Measurements from ENCODE around the gene MS4A14.
"Not testable (repeated sequence)": the region's sequence is repeated elsewhere in the genome, so short reads cannot be mapped to it uniquely, and the experiment has no call there.

The MS4A14 gene

DNA sequence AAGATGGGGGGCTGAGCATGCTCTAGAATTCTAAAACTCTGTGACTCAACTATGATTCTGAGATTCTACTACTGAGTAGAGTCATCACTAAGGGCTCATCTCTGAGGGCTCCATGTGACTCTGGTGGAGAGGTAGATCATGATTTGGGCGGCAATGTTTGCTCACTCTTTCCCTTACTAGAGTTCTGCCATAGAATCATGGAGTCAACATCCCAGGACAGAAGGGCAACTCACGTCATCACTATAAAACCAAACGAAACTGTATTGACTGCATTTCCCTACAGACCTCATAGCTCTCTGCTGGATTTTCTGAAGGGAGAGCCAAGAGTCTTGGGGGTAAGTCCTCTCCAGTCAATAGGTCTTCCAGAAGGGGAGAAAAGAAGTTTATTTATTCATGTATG lies at the start of gene MS4A14:
MS4A14 (plus strand) TSS at position 78 of the 400 bp plus-strand sequence; CDS start at position 198, 120 bp downstream.
- DNase-seq, result no peak

DNA sequence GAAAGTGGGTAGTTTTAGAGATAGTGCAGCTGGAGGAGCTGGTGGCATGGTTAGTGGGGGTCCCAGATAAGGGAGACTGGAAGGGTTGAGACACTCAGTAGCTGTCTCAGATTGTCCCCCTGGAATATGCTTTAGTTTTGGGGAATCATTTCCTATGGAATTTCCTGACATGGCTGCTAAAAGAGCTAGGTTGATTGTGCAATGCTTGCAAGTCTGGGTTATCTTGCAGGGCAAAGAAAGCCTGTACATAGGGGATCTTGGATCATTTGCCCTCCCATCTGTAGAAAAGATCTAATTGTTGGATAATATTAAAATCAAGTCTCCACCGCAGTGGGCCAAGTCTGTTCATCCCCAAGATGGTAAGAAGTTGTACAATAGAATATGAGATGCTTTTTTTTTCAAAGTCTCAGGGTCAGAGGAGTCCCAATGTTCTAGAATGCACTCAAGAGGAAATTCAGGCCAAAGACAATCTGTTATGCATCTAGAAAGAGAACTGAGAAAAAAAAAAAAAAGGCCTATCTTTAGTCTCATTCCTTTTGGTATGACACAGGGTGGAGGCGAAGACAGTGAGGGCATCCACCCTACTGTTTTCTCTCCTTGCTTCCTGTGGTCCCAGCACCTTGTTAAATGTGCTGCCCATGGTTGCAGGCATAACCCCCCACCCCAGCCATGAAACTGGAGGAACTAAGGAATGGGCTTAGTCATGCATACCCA lies 49.0 kb upstream of the MS4A14 start:
- DNase-seq, result no peak

DNA sequence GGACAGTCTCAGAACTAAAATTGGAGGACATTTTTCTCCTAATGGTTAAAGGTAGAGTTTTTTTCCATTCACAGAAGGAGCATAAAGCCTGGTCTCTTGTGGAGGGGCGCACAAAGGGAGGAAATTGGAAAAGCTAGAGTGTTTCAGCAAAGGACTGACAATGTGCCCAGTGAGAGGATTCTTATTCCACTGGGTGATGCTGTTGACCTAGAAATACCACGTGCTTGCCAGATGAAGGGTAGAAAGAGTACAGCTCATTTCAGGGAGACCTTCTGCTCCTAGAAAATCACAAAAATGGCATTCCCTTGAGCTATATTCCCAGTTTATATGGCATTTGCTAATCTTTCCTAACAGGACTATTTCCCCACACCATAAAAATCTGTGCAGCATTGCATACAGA lies 48.1 kb upstream of the MS4A14 start:
- DNase-seq, result no peak

DNA sequence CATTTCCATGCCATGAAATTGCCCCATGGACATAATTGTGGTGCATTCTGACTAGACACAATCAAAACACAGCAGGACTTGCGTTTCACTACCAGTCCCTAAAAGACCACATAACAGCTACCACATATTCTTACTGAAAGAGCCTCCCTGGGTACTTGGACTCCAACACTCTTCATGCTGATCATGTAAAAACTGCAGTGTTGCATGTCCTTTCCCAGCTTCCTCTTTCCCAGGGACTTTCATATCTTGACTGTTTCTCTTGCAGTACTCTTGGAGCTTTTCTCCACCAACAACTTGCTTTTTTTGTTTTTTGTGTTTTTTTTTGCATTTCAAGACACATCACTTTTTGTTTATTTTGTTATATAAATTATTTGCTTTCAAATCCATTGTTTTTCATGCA lies 46.3 kb upstream of the MS4A14 start:
- no peak for DNase-seq

DNA sequence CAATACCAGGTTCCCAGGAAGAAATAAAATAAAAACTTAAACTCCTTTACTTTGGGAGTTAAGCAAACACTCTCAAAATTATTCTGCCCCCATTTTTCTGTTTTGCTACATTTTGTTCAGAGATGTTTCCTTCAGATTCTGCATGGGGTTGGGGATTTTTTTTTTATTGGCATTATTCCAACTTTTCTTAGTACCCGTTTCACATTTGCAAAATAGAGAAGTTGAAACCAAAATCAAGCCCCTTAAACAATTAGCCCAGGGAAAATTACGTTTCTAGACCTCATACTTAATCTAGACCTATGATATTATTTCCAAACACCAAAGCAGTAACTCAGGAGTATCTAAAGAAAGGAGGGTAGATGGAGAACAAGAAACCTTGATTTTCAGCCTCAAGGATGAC lies 38.5 kb upstream of the MS4A14 start:
- no peak for DNase-seq

DNA sequence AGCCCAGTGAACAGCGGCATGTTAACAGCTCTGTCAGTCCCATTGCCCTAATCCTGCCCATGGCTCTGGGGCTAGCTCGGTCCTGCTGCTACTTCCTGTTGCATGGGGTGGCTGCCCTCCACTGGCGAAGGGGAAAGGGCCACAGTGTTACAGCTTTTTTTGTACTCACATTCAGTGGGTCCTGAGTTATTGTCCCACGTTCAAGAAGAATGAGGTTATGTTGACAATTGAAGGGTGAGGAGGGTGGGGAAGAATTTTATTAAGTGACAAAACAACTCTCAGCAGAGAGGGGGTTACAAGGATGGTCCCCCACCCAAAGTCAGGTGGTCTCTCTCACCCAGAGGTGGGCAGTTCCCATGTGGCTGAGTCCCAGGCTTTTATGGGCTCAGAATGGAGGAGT lies 35.6 kb upstream of the MS4A14 start:
- no peak for DNase-seq

GRCh38 chr11:60362241-60362640 lies 34.0 kb upstream of the MS4A14 start:
- DNase-seq, result no peak

DNA sequence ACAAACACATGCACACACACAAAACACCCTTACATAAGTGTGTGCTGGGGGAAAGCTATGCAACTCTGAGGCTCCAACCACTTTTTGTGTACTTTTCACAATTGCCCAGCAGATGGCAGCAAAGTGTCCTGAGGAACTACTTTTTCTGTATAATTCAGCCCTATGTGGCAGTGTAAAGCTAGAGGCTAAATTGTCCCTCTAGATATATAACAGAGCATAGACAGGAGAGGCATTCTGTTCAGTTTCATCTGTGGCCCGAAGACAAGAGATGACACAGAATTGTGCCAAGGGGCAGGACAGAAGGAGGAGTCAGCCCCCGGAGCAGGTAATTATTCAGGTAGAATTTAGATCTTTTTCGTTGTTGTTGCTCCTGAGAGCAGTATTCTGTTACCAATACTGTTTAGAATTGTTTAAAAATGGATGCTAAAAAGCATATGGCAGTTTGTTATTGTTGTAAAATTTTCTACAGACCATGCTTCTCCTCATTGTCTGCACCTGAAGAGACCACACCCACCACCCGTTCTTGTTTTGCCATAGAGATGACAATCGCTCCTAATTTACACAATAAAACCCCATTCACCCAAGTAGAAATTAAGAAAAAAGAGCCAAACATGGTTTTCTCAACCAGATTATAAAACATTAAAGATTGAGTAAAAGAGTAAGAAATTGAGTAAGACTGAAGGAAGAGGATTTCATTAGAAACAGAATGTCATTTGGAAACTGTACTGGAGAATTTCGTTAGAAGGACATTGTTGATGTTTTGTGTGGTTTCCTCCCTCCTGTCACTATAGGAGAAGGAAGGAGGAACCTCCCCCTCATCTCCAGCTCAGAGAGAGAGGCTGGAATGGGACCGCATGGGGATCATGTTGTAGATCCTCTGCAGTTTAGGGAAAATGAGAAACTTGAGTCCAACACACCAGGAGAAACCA lies 32.5 kb upstream of the MS4A14 start:
- DNase-seq, result peak; percentile 67

DNA sequence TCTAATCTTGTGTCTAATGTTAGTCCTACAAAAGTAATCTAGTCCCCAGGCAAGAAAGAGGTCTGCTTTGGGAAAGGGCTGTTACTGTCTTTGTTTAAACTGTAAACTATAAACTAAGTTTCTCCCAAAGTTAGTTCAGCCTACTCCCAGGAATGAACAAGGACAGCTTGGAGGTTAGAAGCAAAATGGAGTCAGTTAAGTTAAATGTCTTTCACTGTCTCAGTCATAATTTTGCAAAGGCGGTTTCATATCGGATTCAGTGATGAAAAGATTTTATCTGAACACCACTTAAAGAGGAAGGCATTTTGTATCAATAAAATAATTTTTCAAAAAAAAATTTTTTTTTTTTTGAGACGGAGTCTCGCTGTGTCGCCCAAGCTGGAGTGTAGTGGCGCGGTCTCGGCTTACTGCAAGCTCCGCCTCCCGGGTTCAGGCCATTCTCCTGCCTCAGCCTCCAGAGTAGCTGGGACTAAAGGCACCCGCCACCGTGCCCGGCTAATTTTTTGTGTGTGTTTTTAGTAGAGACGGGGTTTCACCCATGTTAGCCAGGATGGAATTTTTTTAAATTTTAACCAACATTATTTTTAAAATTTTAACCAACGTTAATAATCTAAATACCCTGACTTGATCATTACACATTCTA lies 29.9 kb upstream of the MS4A14 start:
- not testable (repeated sequence) for DNase-seq

- peak; percentile 51 for DNase-seq
These were observed 29.2 kb upstream of the MS4A14 start for GRCh38 chr11:60367009-60367408.

DNA sequence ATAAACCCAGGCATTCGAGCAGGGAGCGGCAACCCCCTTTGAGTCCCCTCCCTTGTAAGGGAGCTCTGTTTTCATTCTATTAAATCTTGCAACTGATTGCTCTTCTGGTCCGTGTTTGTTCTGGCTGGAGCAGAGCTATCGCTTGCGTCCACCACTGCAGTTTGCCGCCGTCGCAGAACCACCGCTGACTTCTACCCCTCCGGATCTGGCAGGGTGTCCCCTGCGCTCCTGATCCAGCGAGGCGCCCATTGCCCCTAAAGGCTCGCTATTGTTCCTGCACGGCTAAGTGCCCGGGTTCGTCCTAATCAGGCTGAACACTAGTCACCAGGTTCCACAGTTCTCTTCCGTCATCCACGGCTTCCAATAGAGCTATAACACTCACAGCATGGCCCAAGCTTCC lies 28.4 kb upstream of the MS4A14 start:
- no peak for DNase-seq

- no peak for DNase-seq
These were observed 25.9 kb upstream of the MS4A14 start for GRCh38 chr11:60370252-60370810.

DNA sequence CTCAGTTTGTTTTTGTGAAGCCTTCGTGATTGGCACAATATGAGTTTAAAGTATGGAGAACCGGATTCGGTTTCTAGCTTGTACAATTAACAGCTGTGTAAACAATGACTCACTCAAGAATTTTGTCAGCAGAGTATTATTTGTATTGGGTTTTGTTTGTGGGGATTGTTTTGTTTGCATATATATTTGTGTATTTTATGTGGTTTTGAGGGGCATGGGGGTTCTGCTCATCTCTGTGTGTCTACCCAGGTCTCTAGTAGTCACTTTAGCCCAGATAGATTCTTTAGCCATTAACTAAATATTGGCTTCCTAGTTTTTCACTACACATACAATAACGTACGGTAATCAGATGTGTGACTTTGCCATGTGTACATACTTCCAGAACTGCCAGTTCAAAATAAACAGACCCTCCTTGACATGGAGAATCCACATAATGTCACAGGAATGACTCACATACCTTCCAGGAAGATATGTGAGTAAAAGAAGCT lies 25.4 kb upstream of the MS4A14 start:
- DNase-seq, result no peak

GRCh38 chr11:60371386-60371785 lies 24.9 kb upstream of the MS4A14 start:
- DNase-seq, result no peak

GRCh38 chr11:60371854-60372253 lies 24.4 kb upstream of the MS4A14 start:
- no peak for DNase-seq

DNA sequence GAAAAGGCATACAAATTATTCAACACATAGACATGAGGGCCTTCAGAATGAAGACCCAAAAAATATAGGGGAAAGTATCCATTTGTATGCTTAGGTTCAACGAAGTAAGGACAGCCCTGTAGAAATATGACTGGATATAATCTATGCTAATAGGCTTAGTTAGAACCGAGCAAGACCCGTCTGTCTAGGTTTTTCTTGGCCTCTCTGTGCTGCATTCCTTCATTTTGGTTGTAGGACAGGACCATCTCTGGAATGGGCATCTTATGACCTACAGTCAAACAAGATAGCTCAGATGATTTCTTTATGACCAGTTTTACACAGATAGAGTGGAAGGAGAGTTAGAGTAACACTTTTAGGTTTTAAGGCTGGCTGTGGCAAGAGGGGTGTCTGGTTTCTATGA lies 23.5 kb upstream of the MS4A14 start:
- no peak for DNase-seq

GRCh38 chr11:60375316-60375715 lies 20.9 kb upstream of the MS4A14 start:
- DNase-seq, result no peak

DNA sequence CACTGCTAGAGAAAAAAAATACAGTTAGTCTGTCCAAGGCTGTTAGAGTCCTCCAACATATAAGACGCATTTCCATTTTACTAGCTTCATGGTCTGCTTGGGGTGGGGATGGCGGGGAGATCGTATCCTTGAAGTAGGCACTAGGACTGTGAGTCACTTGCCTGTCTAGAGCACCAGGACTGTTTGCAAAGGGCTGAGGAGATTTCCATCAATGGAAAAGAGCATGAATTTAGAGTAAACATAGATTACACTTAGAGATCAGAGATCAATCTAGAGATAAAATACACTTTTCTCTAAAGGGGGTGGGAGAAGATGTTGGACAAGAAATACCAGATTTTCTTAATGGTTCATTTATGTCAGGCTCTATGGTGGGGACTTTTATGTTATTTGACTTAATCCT lies 19.7 kb upstream of the MS4A14 start:
- no peak for DNase-seq

- DNase-seq, result no peak
These were observed 18.7 kb upstream of the MS4A14 start for GRCh38 chr11:60377401-60378136.

- peak; percentile 4 for DNase-seq
These were observed 17.9 kb upstream of the MS4A14 start, which contains the start of gene MS4A7 for GRCh38 chr11:60378354-60378753. MS4A7 (plus strand) TSS chr11:60378532; CDS start chr11:60383142, 4,610 bp downstream.

- DNase-seq, result no peak
These were observed 6.9 kb upstream of the MS4A14 start for GRCh38 chr11:60389279-60389910.

DNA sequence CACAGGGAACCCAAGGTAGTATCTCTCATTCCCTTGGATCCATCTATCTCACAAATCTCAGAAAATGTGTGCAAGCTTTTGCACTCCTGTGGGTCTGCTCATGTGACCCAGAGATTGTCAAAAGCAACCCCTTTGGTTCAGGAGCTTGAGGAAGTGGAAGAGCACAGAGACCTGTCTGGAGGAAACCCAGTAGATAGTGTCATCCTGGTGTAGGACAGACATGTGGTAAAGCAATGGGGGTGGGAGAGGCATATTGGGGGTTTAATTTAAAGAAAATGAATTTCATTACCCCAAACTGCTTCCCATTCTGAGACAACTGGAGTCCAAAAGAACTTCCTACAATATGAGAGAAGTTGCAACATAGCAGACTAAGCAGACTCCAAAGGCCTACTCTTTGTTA lies 5.8 kb upstream of the MS4A14 start:
- no peak for DNase-seq

Measured in activated CD4-positive, alpha-beta T cell treated with anti-CD3 and anti-CD28 coated beads, Interleukin-10, Interleukin-2, amounts not matched to agents 100 ng/mL and 50 ng/mL, durations not matched to agents 16 hours and 8 hours (primary cell).